Suppressor macrophage treated with lipopolysaccharide for 4 hours (primary cell): ENCODE results near the gene SORCS2.

Experiments
- DNase-seq: peaks from one replicate; pipeline ENCODE4 v3.0.0-alpha.2; 2020

Gene SORCS2

DNA sequence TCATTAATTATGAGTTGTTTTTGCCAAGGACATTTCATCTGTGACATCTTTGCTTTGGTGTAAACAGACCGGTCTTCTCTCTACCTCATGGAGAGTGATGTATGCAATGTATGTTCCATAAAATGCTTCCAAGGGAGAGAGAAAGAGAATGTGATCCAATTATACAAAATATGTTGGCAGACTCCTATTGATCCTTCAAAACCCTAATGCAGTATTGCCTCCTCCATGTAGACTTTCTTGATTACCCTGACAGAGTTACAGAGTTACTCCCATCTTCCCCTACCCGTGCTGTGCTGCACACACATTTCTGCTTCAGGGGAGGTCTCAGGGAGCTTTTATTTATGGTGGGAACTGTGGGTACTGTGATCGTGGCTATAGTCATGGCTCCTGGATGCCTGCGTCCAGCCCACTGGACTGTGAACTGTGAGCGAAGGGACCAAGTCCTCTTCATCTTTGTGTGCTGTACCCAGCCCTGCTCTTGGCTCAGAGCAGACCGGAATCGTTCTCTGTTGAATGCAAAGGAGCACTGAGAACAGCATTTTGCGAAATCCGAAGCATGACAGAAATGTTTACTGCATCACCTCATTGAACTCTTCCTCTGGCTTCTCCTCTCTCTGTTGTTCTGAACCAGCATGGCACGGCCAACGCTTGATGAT is 32.7 kb downstream of the SORCS2 start:
- DNase-seq, result no peak

- no peak for DNase-seq
Measured at GRCh38 chr4:7226439-7226838, 34.1 kb downstream of the SORCS2 start.

DNA sequence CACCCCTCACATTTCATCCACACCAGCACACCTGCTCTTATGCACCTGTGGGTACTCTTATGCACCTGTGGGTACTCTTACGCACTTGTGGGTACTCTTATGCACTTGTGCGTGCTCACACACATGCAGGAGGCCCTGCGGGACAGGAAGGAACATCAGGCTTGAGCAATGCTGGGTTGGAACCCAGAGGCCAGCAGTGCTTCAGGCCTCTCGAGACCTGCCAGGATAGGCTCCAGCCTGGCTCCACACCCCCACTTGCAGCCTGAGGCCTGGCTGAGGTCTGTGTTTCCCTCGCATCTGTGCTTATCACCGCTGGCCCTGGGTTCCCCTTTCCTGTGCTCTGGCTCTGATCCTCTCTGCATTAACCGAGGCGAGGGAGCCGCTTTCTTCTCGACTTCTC is 34.7 kb downstream of the SORCS2 start:
- no peak for DNase-seq

DNA sequence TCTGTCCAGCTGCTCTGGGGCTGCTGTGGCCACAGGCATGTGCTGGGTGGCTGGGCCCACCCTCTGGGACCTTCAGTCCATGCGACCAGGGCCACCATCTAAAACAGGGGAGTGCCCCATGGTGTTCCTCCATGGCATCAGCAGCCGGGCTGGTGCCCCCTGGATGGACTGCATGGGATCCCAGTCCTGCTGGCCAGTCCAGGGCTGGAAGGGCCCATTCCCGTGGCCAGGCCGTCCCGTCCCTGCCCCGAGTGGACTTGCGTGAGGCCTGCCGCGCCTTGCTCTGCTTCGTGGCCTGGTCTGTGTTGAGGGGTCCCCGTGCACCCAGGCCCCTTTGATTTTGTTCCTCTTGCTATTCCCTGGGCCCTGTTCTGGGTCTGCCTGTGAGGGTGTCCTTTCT is 36.4 kb downstream of the SORCS2 start:
- no peak for DNase-seq

GRCh38 chr4:7232061-7232650 is 39.8 kb downstream of the SORCS2 start:
- no peak for DNase-seq

- DNase-seq, result no peak
Measured at GRCh38 chr4:7233006-7233580, 40.8 kb downstream of the SORCS2 start.

- no peak for DNase-seq
Measured at GRCh38 chr4:7233601-7234000, 41.3 kb downstream of the SORCS2 start.

DNA sequence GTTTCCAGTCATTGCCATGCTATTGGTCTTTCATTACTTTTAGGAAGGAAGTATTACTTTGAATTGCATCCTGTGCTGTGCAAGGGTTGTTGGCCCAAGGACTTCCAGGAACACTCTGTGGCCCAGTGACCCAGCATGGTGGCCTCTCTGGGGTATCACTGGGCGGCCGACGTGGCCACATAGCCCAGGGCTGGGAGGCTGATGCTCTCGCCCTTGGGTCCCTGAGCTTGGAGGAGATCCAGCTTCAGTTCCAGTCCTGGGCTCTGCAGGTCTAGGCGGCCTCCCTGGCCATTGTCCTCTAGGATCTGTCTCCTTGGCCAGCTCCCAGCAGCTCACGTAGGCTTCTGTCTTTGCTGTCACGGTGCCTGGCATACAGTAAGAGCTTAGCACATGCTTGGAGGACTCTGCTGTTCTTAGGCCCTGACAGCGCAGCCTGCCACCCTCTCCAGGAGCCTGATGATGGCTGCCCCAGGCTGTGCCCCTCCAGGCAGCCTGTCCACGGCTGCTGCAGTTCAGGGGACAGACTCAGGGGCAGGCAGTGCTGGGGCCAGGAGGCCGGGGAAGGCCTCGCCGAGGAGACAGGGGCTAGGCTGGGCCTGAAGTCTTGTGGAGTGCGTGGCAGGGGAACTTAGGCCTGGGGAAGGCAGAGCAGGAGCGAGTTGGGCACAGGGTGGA is 42.2 kb downstream of the SORCS2 start:
- no peak for DNase-seq

- DNase-seq, result no peak
Measured at GRCh38 chr4:7235030-7235380, 42.7 kb downstream of the SORCS2 start.

DNA sequence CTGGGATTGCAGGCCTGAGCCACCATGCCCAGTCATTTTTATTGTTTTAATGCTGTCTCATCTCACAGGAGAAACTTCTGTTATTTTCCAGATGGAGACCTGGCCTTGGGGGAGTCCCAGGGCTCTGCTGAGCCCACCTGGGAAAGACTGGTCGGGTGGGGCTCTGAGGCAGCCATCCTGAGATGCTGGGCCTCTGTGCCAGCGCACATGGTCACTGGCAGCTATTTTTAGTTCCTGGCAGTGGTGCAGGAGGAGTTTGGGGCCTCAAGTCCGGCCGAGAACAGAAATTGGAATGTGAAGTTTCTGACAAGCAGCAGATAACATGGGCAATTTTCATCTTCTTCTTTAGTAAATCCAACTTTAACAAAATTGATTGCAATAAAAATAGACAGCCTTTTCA is 44.5 kb downstream of the SORCS2 start:
- DNase-seq, result no peak

DNA sequence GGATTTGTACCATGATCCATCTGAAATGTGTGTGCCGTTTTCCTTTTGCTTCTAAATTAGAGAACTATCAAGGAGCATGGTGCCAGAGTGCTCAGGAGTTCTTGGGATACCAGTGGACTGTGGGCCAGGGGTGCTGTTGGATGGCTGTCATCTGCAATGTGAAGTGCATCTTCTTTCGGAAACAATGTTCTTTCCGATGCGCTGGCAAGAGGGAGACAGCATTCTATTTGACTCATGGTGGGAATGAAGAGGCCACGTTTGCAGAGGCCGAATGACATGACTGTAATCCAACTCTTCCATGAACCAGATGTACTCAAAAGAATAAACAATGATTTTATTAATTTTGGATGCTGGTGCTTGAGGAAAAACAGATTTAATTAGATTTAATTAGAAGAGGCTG is 45.5 kb downstream of the SORCS2 start:
- DNase-seq, result no peak

- no peak for DNase-seq
Measured at GRCh38 chr4:7238300-7238960, 46.1 kb downstream of the SORCS2 start.

DNA sequence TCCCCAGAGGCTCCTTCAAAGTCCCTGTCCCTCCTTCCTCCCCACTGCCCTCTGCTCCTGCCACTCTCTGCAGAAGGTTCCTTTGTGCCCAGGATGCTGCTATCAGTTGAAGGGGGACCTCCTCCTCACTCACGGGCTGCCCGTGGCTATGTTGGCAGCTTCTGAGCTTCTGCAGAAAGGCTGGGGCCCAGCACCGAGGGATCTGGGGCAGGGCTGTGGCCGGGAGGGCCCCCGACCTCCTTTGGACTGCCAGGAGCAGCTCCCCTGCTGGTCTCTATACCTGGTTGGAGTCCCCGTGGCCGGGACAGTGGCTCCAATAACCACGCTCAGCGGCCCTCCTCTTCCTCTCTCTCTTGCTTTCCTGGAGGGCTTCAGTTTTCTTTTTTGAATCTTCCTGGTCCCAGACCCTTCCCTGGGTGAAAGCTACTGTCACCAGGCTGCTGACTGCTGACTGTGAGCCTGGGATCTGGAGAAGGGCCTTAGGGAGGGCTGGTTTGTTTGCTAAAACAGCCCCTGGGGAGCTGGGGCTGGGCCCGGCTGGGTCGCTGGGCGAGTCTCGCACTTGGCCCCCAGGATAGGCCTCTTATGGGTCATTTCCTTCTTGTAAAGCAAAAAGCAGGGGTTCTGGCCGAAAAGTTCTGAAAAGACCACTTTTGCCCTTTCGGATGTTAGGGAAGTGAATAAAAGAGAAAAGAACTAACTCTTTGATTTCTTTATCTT is 46.9 kb downstream of the SORCS2 start:
- DNase-seq, result no peak

DNA sequence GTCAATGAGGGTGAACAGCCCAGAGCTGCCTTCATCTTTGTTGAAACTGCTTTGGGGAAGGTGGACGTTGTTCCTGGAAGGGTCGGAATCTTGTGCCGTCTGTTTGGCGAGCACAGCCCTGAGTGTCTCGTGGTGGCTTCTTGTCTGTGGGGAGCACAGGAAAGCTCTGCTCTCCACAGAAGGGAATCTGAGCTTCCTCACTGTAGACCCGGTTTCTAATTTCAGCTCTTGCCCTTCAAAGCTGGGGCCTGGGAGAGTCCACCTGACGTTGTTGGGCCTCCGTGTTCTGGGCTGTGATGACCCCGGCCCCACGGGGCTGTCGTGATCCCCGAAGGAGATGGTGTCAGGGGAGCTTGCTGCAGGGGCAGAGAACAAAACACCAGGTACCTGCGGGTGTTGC is 47.5 kb downstream of the SORCS2 start:
- DNase-seq, result no peak

GRCh38 chr4:7240306-7240705 is 48.0 kb downstream of the SORCS2 start:
- DNase-seq, result no peak

- DNase-seq, result no peak
Measured at GRCh38 chr4:7241597-7242125, 49.3 kb downstream of the SORCS2 start.

- DNase-seq, result no peak
Measured at GRCh38 chr4:7242766-7243165, 50.4 kb downstream of the SORCS2 start.

DNA sequence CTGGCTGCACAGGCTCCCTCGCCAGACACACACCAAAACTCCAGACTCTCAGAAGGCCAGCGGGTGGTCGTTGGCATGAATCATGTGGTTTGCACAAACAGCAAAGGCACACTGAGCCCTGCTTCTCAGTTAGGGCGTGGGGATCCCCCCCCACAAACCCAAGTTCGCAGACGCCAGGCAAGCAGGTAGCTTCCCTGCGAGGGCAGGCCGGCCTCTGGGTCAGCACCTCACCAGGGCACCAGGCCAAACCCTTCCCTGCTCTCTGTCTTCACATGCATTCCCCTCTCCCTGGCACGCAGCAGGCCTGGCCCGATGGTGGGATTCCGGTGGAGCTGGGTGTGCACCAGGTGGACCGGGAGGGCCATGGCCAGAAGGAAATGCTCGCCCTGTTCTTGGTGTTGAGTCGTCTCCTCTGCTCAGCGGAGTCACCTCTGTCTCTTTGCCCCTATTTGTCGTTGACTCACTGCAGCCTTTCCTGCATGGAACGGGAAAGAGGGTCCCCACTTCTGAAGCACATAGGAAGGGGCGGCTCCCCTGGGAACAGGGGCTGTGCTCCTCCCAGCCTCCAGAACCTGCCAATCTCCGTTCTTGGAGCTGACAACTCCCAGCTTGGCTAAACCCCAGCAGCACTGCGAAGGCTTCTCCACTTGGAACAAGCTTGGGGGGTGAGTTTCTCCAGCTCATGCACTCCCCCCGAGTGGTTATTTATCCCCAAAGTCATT is 51.4 kb downstream of the SORCS2 start:
- DNase-seq, result no peak

GRCh38 chr4:7244331-7244665 is 52.0 kb downstream of the SORCS2 start:
- DNase-seq, result no peak

DNA sequence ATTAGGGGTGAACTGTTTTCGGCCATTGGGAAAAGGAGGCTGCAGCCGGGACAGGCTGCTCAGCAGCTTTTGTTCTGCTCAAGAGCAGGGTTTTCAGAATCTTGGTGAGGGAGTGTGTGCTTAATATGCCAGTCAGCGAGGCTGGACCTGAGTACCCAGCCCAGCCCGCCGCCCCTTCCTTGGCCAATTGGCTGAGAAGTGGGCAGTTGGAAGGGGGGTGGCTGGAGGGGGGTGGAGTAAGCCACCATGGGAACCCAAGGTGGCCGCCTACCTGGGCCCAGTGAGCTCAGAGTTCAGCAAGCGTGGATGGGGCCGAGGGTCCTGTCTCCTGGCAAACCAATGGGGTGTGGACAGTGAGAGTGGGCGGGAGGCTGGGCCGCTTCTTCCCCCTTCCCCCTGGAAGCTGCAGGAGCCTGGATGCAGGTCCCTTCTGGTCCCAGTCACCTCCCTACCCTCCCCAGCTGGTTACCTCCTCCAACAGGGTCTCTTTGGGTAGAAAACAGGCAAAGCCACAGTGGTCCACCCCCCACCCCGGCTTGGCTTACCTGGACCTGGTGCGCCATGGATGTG is 52.5 kb downstream of the SORCS2 start:
- no peak for DNase-seq

DNA sequence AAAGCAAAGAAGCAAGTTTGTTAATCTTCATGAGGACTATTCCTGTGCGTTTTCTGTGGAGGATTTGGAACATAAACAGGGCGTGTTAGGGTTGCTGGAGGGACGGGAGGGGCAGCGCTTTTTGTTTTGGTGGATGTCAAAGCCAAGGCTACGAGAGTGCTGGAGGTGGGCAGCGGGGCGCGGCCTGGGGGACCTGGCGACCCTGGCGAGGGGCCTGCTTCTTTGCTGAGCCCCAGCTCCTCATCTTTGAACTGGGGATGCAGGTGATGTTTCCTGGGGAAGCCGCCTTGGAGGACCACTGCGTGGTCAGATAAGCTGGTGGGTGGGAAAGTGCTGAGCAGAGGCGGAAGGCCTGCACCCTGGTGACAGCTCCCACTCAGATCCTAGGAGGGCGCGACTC is 55.2 kb downstream of the SORCS2 start:
- DNase-seq, result no peak

DNA sequence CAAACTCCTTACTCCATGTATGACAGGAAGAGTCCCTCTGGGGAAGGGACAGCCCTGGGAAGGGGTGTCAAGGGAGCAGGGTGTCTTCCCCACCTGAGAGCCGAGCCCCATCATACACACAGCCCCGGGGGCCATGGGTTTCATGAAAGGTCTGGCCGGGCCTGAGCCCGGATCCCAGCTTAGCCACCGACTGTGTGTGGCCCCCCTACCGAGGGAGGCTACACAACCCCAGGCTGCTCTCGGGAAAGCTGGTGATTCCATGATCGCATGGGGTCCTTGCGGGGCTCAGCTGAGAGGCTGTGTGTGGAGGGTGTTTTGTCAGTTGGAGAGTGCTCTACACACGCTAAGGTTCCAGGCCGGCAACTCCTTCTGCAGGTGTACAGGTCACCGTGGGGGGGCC is 55.6 kb downstream of the SORCS2 start:
- DNase-seq, result no peak
